GM12865 (cell line): ENCODE results near the gene ANKRD33.

Source experiments
- DNase-seq: peaks from one replicate; pipeline ENCODE4 v3.0.0; 2010; ENCODE audit warnings: low read depth
- H3K4me3 ChIP-seq: 2 replicates; pipeline ENCODE4 v1.5.1; 2011; ENCODE audit warnings: mild to moderate bottlenecking, low read depth, low read length, control low read depth
- CTCF ChIP-seq: IDR thresholded peaks from 2 replicates; pipeline ENCODE4 v1.5.1; 2011; ENCODE audit warnings: low read length, control low read depth, low read depth, inconsistent platforms; ENCODE audit not compliant: insufficient read depth; ENCODE audit errors: missing control alignments

ANKRD33 gene

GRCh38 chr12:51888316-51889215 lies 663 bp downstream of the ANKRD33 start:
- no peak for DNase-seq
- H3K4me3 ChIP-seq, result no peak overlapping the region
- no peak for TF ChIP-seq CTCF

GRCh38 chr12:51889216-51890132 lies 1.6 kb downstream of the ANKRD33 start:
- no peak for DNase-seq
- no peak overlapping the region for H3K4me3 ChIP-seq
- no peak for TF ChIP-seq CTCF

GRCh38 chr12:51890133-51890464 lies 2.2 kb downstream of the ANKRD33 start:
- no peak for TF ChIP-seq CTCF
- H3K4me3 ChIP-seq, result no peak overlapping the region
- no peak for DNase-seq

GRCh38 chr12:51890511-51891171 lies 2.7 kb downstream of the ANKRD33 start:
- TF ChIP-seq CTCF, result no peak
- H3K4me3 ChIP-seq, result no peak overlapping the region
- no peak for DNase-seq

- TF ChIP-seq CTCF, result peak; percentile 5
- DNase-seq, result no peak
- no peak overlapping the region for H3K4me3 ChIP-seq
These were observed 3.9 kb downstream of the ANKRD33 start for GRCh38 chr12:51891843-51892242.

- no peak overlapping the region for H3K4me3 ChIP-seq
- DNase-seq, result no peak
- TF ChIP-seq CTCF, result no peak
These were observed 5.9 kb downstream of the ANKRD33 start for GRCh38 chr12:51893786-51894185.
